SK-N-SH (cell line): ENCODE data around the gene MYOM3.

Experiments
- CHD2 ChIP-seq: fragments of 150-350 bp; IDR thresholded peaks from 2 replicates; pipeline ENCODE4 v1.6.1; 2018; ENCODE audit warnings: low read length; ENCODE audit not compliant: partially characterized antibody
- CTCF ChIP-seq: fragments of 200-600 bp; sonication (generic); IDR thresholded peaks from 2 replicates; pipeline ENCODE4 v1.6.1; 2017; ENCODE audit warnings: antibody characterized with exemption, mild to moderate bottlenecking, moderate library complexity
- EZH2phosphoT487 ChIP-seq: fragments of 200-600 bp; sonication (generic); IDR thresholded peaks from 2 replicates; pipeline ENCODE4 v1.6.1; 2017; ENCODE audit warnings: low read depth, mixed run types, mild to moderate bottlenecking, antibody characterized with exemption, moderate library complexity, borderline replicate concordance
- NFIC ChIP-seq: IDR thresholded peaks from 2 replicates; pipeline ENCODE4 v1.4.0; 2012; ENCODE audit warnings: borderline replicate concordance
- POLR2AphosphoS5 ChIP-seq: IDR thresholded peaks from 2 replicates; pipeline ENCODE4 v1.6.1; 2012; ENCODE audit warnings: low read depth, low read length
- RAD21 ChIP-seq: IDR thresholded peaks from 2 replicates; pipeline ENCODE4 v1.6.1; 2012; ENCODE audit warnings: mild to moderate bottlenecking, low read length
- REST ChIP-seq: IDR thresholded peaks from 2 replicates; pipeline ENCODE4 v1.6.1; 2012; ENCODE audit warnings: mild to moderate bottlenecking, low read depth, low read length, moderate library complexity
- RXRA ChIP-seq: IDR thresholded peaks from 2 replicates; pipeline ENCODE4 v1.4.0; 2012; ENCODE audit warnings: low read depth, mild to moderate bottlenecking, borderline replicate concordance
- SMC3 ChIP-seq: IDR thresholded peaks from 2 replicates; pipeline ENCODE4 v1.6.1; 2012; ENCODE audit warnings: low read depth, low read length, improper control_type of control experiment
- TAF1 ChIP-seq: IDR thresholded peaks from 2 replicates; pipeline ENCODE4 v1.6.1; 2012; ENCODE audit warnings: low read depth, mild to moderate bottlenecking, low read length, moderate library complexity, borderline replicate concordance

DNA sequence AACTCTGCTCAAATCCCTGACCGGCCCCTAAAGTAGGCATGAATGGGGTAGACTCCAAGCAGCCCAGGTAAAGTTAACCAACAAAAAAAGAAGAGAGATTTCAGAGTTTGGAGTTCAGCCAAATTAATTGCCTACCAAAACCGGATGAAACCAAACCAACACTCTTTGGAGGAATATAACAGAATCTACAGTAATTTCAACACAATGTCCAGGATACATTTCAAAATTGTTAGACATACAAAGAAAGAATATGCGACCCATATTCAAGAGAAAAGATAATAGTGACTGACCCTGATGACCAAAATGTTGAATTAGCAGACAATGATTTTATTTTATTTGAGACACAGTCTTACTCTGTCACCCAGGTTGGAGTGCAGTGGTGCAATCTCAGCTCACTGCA, 18.4 kb upstream of the MYOM3 start:
- TF ChIP-seq CTCF (no peak), RXRA (no peak), TAF1 (no peak), EZH2phosphoT487 (no peak), REST (no peak), SMC3 (no peak), NFIC (no peak), POLR2AphosphoS5 (no peak), RAD21 (no peak), CHD2 (no peak)
